Fibroblast of lung (primary cell): ENCODE results near the gene SPTB. TPM values are rescaled to one million over a fixed set of nuclear protein-coding genes. Genes with fewer than 3 reads are reported as not detected.

ENCODE experiments used
- DNase-seq, 2 donors: peaks; one replicate each; pipeline versions ENCODE4 v3.0.0 to v3.0.0-alpha.2; 2010; ENCODE audit warnings: low read depth in 2 of 2
- H2AFZ ChIP-seq: 2 replicates; pipeline ENCODE4 v1.5.1; 2012; ENCODE audit warnings: low read length, control low read depth, inconsistent platforms
- H3K27ac ChIP-seq: 2 replicates; pipeline ENCODE4 v1.5.1; 2011; ENCODE audit warnings: low read length, control low read depth; ENCODE audit not compliant: insufficient read depth
- H3K27me3 ChIP-seq: 2 replicates; pipeline ENCODE4 v1.5.1; 2011; ENCODE audit warnings: mild to moderate bottlenecking, low read length; ENCODE audit not compliant: control insufficient read depth, insufficient read depth
- H3K36me3 ChIP-seq: 2 replicates; pipeline ENCODE4 v1.5.1; 2011; ENCODE audit warnings: low read length; ENCODE audit not compliant: control insufficient read depth, insufficient read depth
- H3K4me1 ChIP-seq: 2 replicates; pipeline ENCODE4 v1.5.1; 2011; ENCODE audit warnings: low read length; ENCODE audit not compliant: control insufficient read depth, insufficient read depth; ENCODE audit errors: extremely low read depth
- H3K4me2 ChIP-seq: 2 replicates; pipeline ENCODE4 v1.5.1; 2011; ENCODE audit warnings: low read length, control low read depth; ENCODE audit not compliant: insufficient read depth; ENCODE audit errors: extremely low read depth
- H3K4me3 ChIP-seq, 4 experiments: fragments of 200-600 bp in 1 of 4; sonication (generic) in 1 of 4; replicated peaks in 1 of 4; 2 replicates each; pipeline ENCODE4 v1.5.1; 2011 to 2016; ENCODE audit warnings: low read length in 4 of 4, low read depth in 3 of 4, mild to moderate bottlenecking in 3 of 4, control low read depth in 2 of 4, inconsistent platforms in 1 of 4, mixed read lengths in 1 of 4; ENCODE audit not compliant: insufficient read depth in 1 of 4; ENCODE audit errors: control extremely low read depth in 1 of 4
- H3K79me2 ChIP-seq: 2 replicates; pipeline ENCODE4 v1.5.1; 2012; ENCODE audit warnings: mild to moderate bottlenecking, low read length, inconsistent platforms; ENCODE audit not compliant: control insufficient read depth, insufficient read depth
- H3K9ac ChIP-seq: 2 replicates; pipeline ENCODE4 v1.5.1; 2011; ENCODE audit warnings: mild to moderate bottlenecking, low read length, control low read depth; ENCODE audit not compliant: insufficient read depth
- H3K9me3 ChIP-seq: 2 replicates; pipeline ENCODE4 v1.5.1; 2012; ENCODE audit warnings: low read depth, low read length; ENCODE audit not compliant: control insufficient read depth, insufficient read depth
- H4K20me1 ChIP-seq: 2 replicates; pipeline ENCODE4 v1.5.1; 2011; ENCODE audit warnings: low read length; ENCODE audit not compliant: control insufficient read depth, insufficient read depth; ENCODE audit errors: extremely low read depth
- CTCF ChIP-seq, 2 donors: IDR thresholded peaks in 1 of 2; conservative IDR thresholded peaks in 1 of 2; 1 replicate in 1 of 2; 2 replicates in 1 of 2; pipeline ENCODE4 v1.5.1; 2011 to 2012; ENCODE audit warnings: low read length in 2 of 2, control low read depth in 1 of 2, inconsistent platforms in 1 of 2, low read depth in 1 of 2, mild to moderate bottlenecking in 1 of 2
- EZH2 ChIP-seq: IDR thresholded peaks from 2 replicates; pipeline ENCODE4 v1.5.1; 2012; ENCODE audit warnings: low read length, control low read depth, mild to moderate bottlenecking; ENCODE audit errors: missing control alignments
- polyA plus RNA-seq, 2 donors: library from polyadenylated mRNA; depleted of rRNA in 1 of 2; stranded (reverse) in 1 of 2; unstranded in 1 of 2; fragments of >200 nt; gene quantifications; 2 replicates each; pipeline ENCODE4 v1.2.1, GENCODE V29; 2011 to 2012; ENCODE audit warnings: missing spikeins in 1 of 2
- total RNA-seq: library from RNA; depleted of rRNA; stranded (reverse); fragments of >200 nt; gene quantifications from 2 replicates; pipeline ENCODE4 v1.2.1, GENCODE V29; 2014

The SPTB gene
- total and polyA plus RNA-seq, 2 donors (not counting 1 experiment from before 2014, with no cell fraction given), result not detected

DNA sequence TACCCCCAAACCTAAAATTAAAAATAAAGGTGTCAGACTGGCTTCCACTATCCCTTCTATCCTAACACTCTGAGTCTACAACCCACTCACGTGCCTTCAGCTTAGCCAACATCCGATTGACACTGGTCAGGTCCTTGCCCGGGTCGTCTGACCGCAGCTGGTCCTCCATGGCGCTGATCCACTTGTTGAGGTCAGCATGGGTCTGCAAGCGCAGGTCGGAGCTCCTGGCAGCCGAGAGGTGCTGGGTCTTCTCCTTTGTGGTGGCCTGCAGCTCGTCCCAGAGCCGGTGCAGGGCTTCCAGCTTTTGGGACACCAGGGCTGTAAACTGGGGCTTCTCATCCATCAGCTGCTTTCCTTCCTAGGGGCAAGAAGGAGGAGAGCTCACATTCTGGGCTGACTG, 97.5 kb downstream of the SPTB start:
- Histone ChIP-seq H3K27ac (no peak overlapping the region), H3K27me3 (peaks cover 8% of the 10 kb centered on the region), H2AFZ (no peak overlapping the region), H3K4me3 (no peak overlapping the region), H4K20me1 (no peaks in the 10 kb centered on the region), H3K9ac (no peak overlapping the region), H3K9me3 (no peaks in the 10 kb centered on the region), H3K79me2 (no peaks in the 10 kb centered on the region), H3K4me2 (no peak overlapping the region), H3K4me1 (peaks cover 3% of the 10 kb centered on the region), H3K36me3 (no peaks in the 10 kb centered on the region)
- DNase-seq, result no peak
- TF ChIP-seq CTCF (conservative IDR thresholded peaks at IDR 0.05 in 1 of 2, IDR thresholded peaks at IDR 0.05 in 1 of 2; ENCODE audit: low read depth in 1 of 2, low read length in 2 of 2) (no peak), EZH2 (no peak)

DNA sequence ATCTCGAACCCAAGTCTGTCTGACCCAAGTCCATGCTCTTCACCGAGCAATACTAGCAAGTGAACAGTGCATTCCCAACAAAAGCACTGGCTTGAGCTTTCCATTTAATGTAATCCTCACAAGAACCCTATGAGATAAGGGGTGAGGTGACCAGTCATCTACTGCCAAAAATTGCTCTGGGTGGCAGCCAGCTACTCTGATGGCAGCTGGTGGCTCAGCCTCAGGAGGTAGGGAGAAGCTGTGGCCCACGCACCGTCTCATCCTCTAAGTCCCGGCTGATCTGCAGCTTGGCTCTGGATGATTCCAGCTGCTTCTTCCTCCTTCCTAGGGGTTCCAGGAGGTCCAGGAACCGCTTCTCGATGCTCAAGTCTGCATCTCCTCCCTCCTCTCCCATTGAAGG, 100.2 kb downstream of the SPTB start:
- no peak overlapping the region for H2AFZ ChIP-seq
- H3K9ac ChIP-seq, result no peak overlapping the region
- H3K27me3 ChIP-seq, result peaks cover 13% of the 10 kb centered on the region
- no peaks in the 10 kb centered on the region for H3K4me1 ChIP-seq
- no peaks in the 10 kb centered on the region for H4K20me1 ChIP-seq
- TF ChIP-seq EZH2, result no peak
- TF ChIP-seq CTCF (conservative IDR thresholded peaks at IDR 0.05 in 1 of 2, IDR thresholded peaks at IDR 0.05 in 1 of 2; ENCODE audit: low read depth in 1 of 2, low read length in 2 of 2), result no peak
- H3K9me3 ChIP-seq, result no peaks in the 10 kb centered on the region
- no peaks in the 10 kb centered on the region for H3K36me3 ChIP-seq
- H3K4me3 ChIP-seq, result no peak overlapping the region
- no peak for DNase-seq
- no peak overlapping the region for H3K27ac ChIP-seq
- no peaks in the 10 kb centered on the region for H3K79me2 ChIP-seq
- no peak overlapping the region for H3K4me2 ChIP-seq

DNA sequence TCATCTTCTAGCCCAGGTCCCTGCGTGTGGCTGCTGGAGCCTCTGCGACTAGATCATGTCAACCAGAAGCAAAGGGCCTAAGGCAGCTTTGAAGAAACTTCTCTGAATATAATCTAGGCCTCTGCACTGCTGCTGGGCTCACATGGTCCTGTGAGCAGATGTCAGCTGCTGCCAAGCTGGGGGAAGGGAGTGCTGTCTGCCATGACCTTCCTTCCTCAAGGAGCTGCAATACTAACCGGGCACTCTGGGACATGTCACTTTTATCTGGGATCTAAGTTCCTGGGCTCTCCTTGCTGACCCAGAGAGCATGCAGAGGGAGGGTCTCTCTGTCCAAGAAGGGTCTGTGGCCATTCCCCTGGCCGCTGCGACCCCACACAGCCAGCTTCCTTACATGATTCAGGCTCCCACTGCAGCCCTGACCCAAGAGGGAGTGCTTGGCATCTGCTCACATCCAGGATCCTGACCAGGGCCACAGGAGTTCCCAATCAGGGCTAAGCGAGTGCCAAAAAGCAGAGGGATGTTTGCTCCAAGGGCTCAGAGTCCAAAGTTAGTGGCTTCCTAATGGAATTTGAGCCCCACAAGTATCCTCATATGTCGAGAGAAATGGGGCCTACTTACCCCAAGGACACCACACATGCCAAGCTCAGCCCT, 101.5 kb downstream of the SPTB start:
- H3K4me2 ChIP-seq, result no peak overlapping the region

More for the DNA sequence above, 101.5 kb downstream of the SPTB start:
- Histone ChIP-seq H3K79me2 (no peaks in the 10 kb centered on the region), H3K36me3 (no peaks in the 10 kb centered on the region), H4K20me1 (no peaks in the 10 kb centered on the region), H3K27me3 (peaks cover 13% of the 10 kb centered on the region), H3K9me3 (no peaks in the 10 kb centered on the region), H3K27ac (no peak overlapping the region), H3K4me1 (no peaks in the 10 kb centered on the region), H3K4me3 (no peak overlapping the region), H3K9ac (no peak overlapping the region), H2AFZ (no peak overlapping the region)
- no peak for DNase-seq
- no peak for TF ChIP-seq EZH2
